Gastroesophageal sphincter (tissue), 4 donors: Measurements from ENCODE around the gene COL15A1. TPM values are rescaled to one million over a fixed set of nuclear protein-coding genes. Genes with fewer than 3 reads are reported as not detected.
A peak's percentile ranks its signal among the peaks of the same experiment; 100 is the strongest.

Experiments
- ATAC-seq: fragments of 150-250 bp; one replicate; pipeline ENCODE4 v1.9.1; 2016; ENCODE audit warnings: mild to moderate bottlenecking, moderate library complexity
- H3K27ac ChIP-seq, 4 donors: fragments of 200-600 bp; sonication (generic) in 3 of 4; 1 replicate in 3 of 4; 2 replicates in 1 of 4; pipeline ENCODE4 v1.5.1; 2016 to 2019
- H3K27me3 ChIP-seq: fragments of 200-600 bp; sonication (generic); one replicate; pipeline ENCODE4 v1.5.1; 2019
- H3K36me3 ChIP-seq, 2 donors: fragments of 200-600 bp; sonication (generic); one replicate each; pipeline ENCODE4 v1.5.1; 2019; ENCODE audit warnings: control low read depth in 1 of 2
- H3K4me1 ChIP-seq, 3 donors: fragments of 200-600 bp; sonication (generic); 1 replicate in 2 of 3; 2 replicates in 1 of 3; pipeline ENCODE4 v1.5.1; 2016 to 2019; ENCODE audit warnings: control low read depth in 2 of 3
- H3K4me3 ChIP-seq, 2 donors: fragments of 200-600 bp; sonication (generic); one replicate each; pipeline ENCODE4 v1.5.1; 2019; ENCODE audit warnings: mild to moderate bottlenecking in 1 of 2, moderate library complexity in 1 of 2
- H3K9me3 ChIP-seq, 3 donors: fragments of 200-600 bp; sonication (generic); one replicate each; pipeline ENCODE4 v1.5.1; 2017 to 2019; ENCODE audit warnings: control low read depth in 2 of 3
- CTCF ChIP-seq, 4 experiments: fragments of 200-600 bp in 2 of 4; fragments of 450-650 bp in 2 of 4; sonication (generic) in 1 of 4; IDR thresholded peaks; one replicate each; pipeline ENCODE4 v1.5.1; 2017 to 2019; ENCODE audit warnings: antibody characterized with exemption in 4 of 4, mild to moderate bottlenecking in 2 of 4, moderate library complexity in 2 of 4
- EP300 ChIP-seq: sonication (generic); formaldehyde crosslinking; IDR thresholded peaks from one replicate; pipeline ENCODE4 v1.6.1; 2017; ENCODE audit warnings: antibody characterized with exemption, mild to moderate bottlenecking
- POLR2A ChIP-seq, 2 donors: fragments of 450-650 bp; IDR thresholded peaks; one replicate each; pipeline ENCODE4 v1.6.1; 2017; ENCODE audit warnings: antibody characterized with exemption in 2 of 2, mild to moderate bottlenecking in 2 of 2, moderate library complexity in 1 of 2
- POLR2AphosphoS5 ChIP-seq: sonication (generic); formaldehyde crosslinking; IDR thresholded peaks from one replicate; pipeline ENCODE4 v1.6.1; 2017; ENCODE audit warnings: antibody characterized with exemption
- WGBS, 2 donors: methylation state at CpG; one replicate each; pipeline ENCODE4 v1.1.5; 2018; ENCODE audit warnings: low coverage in 1 of 2; 5-methylcytosine and 5-hydroxymethylcytosine counted together
- total RNA-seq, 4 donors: library from RNA; depleted of rRNA; stranded (reverse); fragments of >200 nt; gene quantifications; one replicate each; pipeline ENCODE4 v1.1.0, GENCODE V29; 2016

Gene COL15A1
- total RNA-seq, 4 donors from 2014 or later, result 80.5 to 256 (median 97.2) TPM

GRCh38 chr9:98962181-98962560 is 18.5 kb downstream of the COL15A1 start:
- H3K27ac ChIP-seq, result peak overlapping the region in 3 of 4 donors; percentile 88 to 93 (median 91)
- 43 to 100% methylated on average over 1 to 3 of the region's 7 CpGs for WGBS, 2 donors
- no peak for TF ChIP-seq POLR2A (IDR thresholded peaks at IDR 0.05)
- TF ChIP-seq POLR2AphosphoS5, result no peak
- no peak for TF ChIP-seq EP300
- no peak for TF ChIP-seq CTCF (IDR thresholded peaks at IDR 0.05)
- H3K36me3 ChIP-seq, result no peaks in the 10 kb centered on the region
- ATAC-seq, result no peak
- H3K4me3 ChIP-seq, result no peak overlapping the region
- peaks cover 0 to 5% (median 0%) of the 10 kb centered on the region in 3 donors for H3K9me3 ChIP-seq
- H3K27me3 ChIP-seq, result no peaks in the 10 kb centered on the region
- peaks cover 24 to 99% (median 58%) of the 10 kb centered on the region in 3 donors for H3K4me1 ChIP-seq

DNA sequence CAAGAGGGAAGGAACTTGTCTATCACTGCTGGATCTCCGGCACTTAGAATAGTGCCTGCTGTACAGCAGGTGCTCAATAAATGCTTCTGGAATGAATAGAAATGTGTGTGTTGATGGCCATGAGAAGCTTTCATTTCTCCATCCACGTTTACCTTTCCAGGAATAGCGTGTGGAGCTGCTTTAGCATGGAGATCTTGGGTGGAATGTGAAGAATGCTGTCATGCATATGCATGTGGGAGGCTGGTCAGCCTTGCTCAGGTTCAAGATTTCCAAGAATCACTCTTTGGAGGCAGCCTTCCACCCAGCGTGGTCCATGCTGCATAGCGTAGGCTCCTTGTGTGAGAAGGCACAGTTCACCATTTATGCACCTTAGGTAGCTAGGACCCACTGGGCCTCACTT is 19.2 kb downstream of the COL15A1 start:
- H3K27ac ChIP-seq, result peak overlapping the region; percentile 88 to 99 (median 92)
- WGBS, 2 donors, result 35 to 71% methylated on average over 2 to 5 of the region's 5 CpGs
- peaks cover 24 to 100% (median 55%) of the 10 kb centered on the region in 3 donors for H3K4me1 ChIP-seq

DNA sequence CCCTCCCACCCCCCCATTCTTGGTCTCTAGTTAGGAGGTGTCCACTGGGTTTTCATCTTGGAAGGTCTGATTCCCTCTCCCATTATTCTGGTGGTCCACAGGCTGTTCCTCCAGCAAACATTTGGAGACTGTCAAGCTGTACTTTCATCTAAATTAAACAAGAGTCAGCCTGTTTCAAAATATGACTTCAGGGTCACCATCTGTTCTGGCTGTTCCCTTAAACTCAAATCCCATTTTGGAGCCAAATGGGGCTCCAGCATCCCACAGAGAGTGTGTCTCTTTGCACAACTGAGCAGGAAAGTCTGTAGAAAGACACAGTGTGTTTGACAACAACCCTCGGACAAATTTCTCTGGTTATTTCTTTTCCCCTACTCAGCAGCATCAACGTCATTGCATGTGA is 20.5 kb downstream of the COL15A1 start:
- Histone ChIP-seq H3K27ac (peak overlapping the region; percentile 88 to 99 (median 92)), H3K4me1 (peaks cover 24 to 100% (median 51%) of the 10 kb centered on the region in 3 donors), H3K4me3 (no peak overlapping the region), H3K27me3 (no peaks in the 10 kb centered on the region), H3K9me3 (no peaks in the 10 kb centered on the region), H3K36me3 (no peaks in the 10 kb centered on the region)
- ATAC-seq, result no peak
- TF ChIP-seq POLR2AphosphoS5, result peak; percentile 76
- TF ChIP-seq CTCF (IDR thresholded peaks at IDR 0.05), result no peak
- WGBS, 2 donors, result 34 to 40% methylated on average over 2 of the region's 2 CpGs

More for the DNA sequence above, 19.2 kb downstream of the COL15A1 start:
- Histone ChIP-seq H3K4me3 (no peak overlapping the region), H3K36me3 (no peaks in the 10 kb centered on the region), H3K9me3 (no peaks in the 10 kb centered on the region), H3K27me3 (no peaks in the 10 kb centered on the region)
- ATAC-seq, result no peak
- TF ChIP-seq POLR2A (IDR thresholded peaks at IDR 0.05) (no peak), POLR2AphosphoS5 (no peak), EP300 (no peak), CTCF (IDR thresholded peaks at IDR 0.05) (no peak)

DNA sequence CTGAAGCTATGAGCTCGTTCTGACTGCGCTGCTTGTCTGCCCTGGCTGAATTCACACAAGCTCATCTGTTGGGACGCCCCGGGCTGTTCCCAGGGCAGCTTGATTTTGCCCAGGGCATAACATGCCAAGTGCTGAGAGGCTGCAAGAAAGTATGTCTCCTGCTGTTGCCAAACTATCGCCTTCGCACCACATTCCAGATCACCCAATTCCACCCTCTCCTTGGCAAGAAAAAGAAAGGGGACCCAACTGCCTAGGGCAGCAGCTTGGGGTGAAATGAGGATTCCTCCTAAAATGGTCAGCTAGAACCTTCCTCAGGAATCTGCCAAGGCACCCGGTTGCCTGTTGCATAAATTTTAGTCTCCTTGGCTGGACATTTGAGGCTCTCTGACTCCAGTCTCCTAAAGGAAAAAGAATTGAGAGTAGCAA is 21.2 kb downstream of the COL15A1 start:
- H3K9me3 ChIP-seq, result no peaks in the 10 kb centered on the region
- peak overlapping the region; percentile 88 to 99 (median 92) for H3K27ac ChIP-seq
- TF ChIP-seq POLR2AphosphoS5 (peak; percentile 86), CTCF (IDR thresholded peaks at IDR 0.05) (no peak)
- ATAC-seq, result peak; percentile 64
- no peaks in the 10 kb centered on the region for H3K27me3 ChIP-seq
- peaks cover 19 to 100% (median 44%) of the 10 kb centered on the region in 3 donors for H3K4me1 ChIP-seq
- 0% methylated on average over 1 of the region's 7 CpGs; no CpG with 5 or more reads in 1 of the 2 donors for WGBS, 2 donors
- H3K36me3 ChIP-seq, result no peaks in the 10 kb centered on the region
- no peak overlapping the region for H3K4me3 ChIP-seq

DNA sequence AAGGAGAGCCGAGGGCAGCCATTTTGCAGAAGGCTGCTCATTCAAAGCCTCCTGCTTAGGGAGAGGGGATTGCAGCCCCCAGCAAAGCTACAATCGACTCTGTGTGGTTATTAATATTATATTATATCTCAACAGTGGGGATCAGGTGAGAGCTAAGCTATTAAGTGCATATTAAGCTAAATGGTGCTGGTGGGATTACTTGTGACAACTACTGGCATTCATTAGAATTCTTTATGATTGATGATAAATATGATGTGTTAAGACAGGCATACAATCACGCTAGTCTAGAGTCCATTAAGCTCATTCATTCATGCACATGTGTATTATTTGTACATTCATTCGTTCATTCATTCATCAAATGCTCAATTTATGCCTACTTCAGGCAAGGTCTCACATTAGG is 23.0 kb downstream of the COL15A1 start:
- H3K4me3 ChIP-seq, result no peak overlapping the region
- TF ChIP-seq CTCF (IDR thresholded peaks at IDR 0.05) (no peak), POLR2A (IDR thresholded peaks at IDR 0.05) (no peak), EP300 (no peak), POLR2AphosphoS5 (no peak)
- H3K9me3 ChIP-seq, result no peaks in the 10 kb centered on the region
- WGBS, 2 donors, result 66 to 84% methylated on average over 3 of the region's 4 CpGs
- ATAC-seq, result no peak
- no peaks in the 10 kb centered on the region for H3K36me3 ChIP-seq
- H3K27me3 ChIP-seq, result no peaks in the 10 kb centered on the region
- peak overlapping the region; percentile 88 to 99 (median 92) for H3K27ac ChIP-seq
- H3K4me1 ChIP-seq, result peaks cover 18 to 100% (median 42%) of the 10 kb centered on the region in 3 donors
